Peyer's patch (tissue), 4 donors: Measurements from ENCODE around the gene PLEKHB2.
"Not testable (repeated sequence)": the region's sequence is repeated elsewhere in the genome, so short reads cannot be mapped to it uniquely, and the experiment has no call there.

Experiments
- POLR2A ChIP-seq, 2 donors: fragments of 450-650 bp; IDR thresholded peaks; one replicate each; pipeline ENCODE4 v1.5.1; 2017; ENCODE audit warnings: antibody characterized with exemption in 2 of 2, mild to moderate bottlenecking in 2 of 2, moderate library complexity in 2 of 2
- TF ChIP-seq, protein P1 (sequence below), 6 experiments: fragments of 450-650 bp in 4 of 6; fragments of 200-600 bp in 2 of 6; sonication (generic) in 1 of 6; IDR thresholded peaks; one replicate each; pipeline ENCODE4 v1.5.1; 2017 to 2019; ENCODE audit warnings: antibody characterized with exemption in 6 of 6, mild to moderate bottlenecking in 3 of 6, moderate library complexity in 1 of 6

DNA sequence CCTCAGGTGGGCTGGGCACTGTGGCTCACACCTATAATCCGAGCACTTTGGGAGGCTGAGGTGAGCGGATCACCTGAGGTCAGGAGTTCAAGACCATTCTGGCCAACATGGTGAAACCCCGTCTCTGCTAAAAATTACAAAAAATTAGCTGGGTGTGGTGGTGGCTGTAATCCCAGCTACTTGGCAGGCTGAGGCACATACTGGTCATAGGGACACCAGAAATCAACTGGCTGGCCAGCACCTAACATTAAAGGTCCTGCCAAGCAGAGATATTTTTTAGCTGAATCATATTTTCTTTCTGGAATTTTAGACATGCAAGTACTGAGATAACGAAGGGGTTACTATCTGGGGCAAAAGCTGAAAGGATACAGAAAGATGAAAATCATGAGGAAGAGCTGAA is 76.3 kb downstream of the PLEKHB2 start:
- TF ChIP-seq, protein P1, sequence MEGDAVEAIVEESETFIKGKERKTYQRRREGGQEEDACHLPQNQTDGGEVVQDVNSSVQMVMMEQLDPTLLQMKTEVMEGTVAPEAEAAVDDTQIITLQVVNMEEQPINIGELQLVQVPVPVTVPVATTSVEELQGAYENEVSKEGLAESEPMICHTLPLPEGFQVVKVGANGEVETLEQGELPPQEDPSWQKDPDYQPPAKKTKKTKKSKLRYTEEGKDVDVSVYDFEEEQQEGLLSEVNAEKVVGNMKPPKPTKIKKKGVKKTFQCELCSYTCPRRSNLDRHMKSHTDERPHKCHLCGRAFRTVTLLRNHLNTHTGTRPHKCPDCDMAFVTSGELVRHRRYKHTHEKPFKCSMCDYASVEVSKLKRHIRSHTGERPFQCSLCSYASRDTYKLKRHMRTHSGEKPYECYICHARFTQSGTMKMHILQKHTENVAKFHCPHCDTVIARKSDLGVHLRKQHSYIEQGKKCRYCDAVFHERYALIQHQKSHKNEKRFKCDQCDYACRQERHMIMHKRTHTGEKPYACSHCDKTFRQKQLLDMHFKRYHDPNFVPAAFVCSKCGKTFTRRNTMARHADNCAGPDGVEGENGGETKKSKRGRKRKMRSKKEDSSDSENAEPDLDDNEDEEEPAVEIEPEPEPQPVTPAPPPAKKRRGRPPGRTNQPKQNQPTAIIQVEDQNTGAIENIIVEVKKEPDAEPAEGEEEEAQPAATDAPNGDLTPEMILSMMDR (IDR thresholded peaks at IDR 0.05), result not testable (repeated sequence)
- TF ChIP-seq POLR2A (IDR thresholded peaks at IDR 0.05), result not testable (repeated sequence)
